GM23338 (cell line): Measurements from ENCODE around the gene MRPS5.

Experiments
- CTCF ChIP-seq, 2 experiments: fragments of 200-600 bp in 1 of 2; sonication (generic) in 1 of 2; conservative IDR thresholded peaks; 2 replicates each; pipeline versions ENCODE4 v1.5.1 to v1.6.1; 2016 to 2017; ENCODE audit warnings: antibody characterized with exemption in 2 of 2, low read depth in 2 of 2, mild to moderate bottlenecking in 2 of 2, moderate library complexity in 1 of 2
- ETS1 ChIP-seq: IDR thresholded peaks from 2 replicates; pipeline ENCODE4 v1.6.1; 2016; ENCODE audit warnings: antibody characterized with exemption
- EZH2 ChIP-seq: fragments of 200-600 bp; sonication (generic); IDR thresholded peaks from one replicate; pipeline ENCODE4 v1.8.0; 2017; ENCODE audit warnings: antibody characterized with exemption, mild to moderate bottlenecking, low read depth; ENCODE audit not compliant: unreplicated experiment
- EZH2phosphoT487 ChIP-seq: fragments of 200-600 bp; sonication (generic); IDR thresholded peaks from one replicate; pipeline ENCODE4 v1.8.1; 2018; ENCODE audit warnings: antibody characterized with exemption; ENCODE audit not compliant: unreplicated experiment
- JUNB ChIP-seq: IDR thresholded peaks from one replicate; pipeline ENCODE4 v1.6.1; 2016; ENCODE audit warnings: antibody characterized with exemption; ENCODE audit not compliant: unreplicated experiment
- POLR2AphosphoS5 ChIP-seq: IDR thresholded peaks from 2 replicates; pipeline ENCODE4 v1.6.1; 2016; ENCODE audit warnings: antibody characterized with exemption, low read depth
- REST ChIP-seq: IDR thresholded peaks from one replicate; pipeline ENCODE4 v1.6.1; 2018; ENCODE audit warnings: antibody characterized with exemption; ENCODE audit not compliant: unreplicated experiment
- ZNF114 ChIP-seq: fragments of 250-450 bp; sonication (Bioruptor Pico); IDR thresholded peaks from 2 replicates; pipeline ENCODE4 v1.5.0; 2020; ENCODE audit warnings: mild to moderate bottlenecking, moderate library complexity
- ZNF331 ChIP-seq: fragments of 250-450 bp; sonication (Bioruptor Pico); IDR thresholded peaks from 2 replicates; pipeline ENCODE4 v1.5.0; 2020; ENCODE audit warnings: low read depth, mild to moderate bottlenecking, moderate library complexity

- no peak for TF ChIP-seq JUNB
- no peak for TF ChIP-seq CTCF (conservative IDR thresholded peaks at IDR 0.05; ENCODE audit: low read depth in 2 of 2)
- TF ChIP-seq EZH2phosphoT487: no peak
- no peak for TF ChIP-seq ETS1
- no peak for TF ChIP-seq POLR2AphosphoS5
- no peak for TF ChIP-seq REST
- no peak for TF ChIP-seq ZNF114 (CRISPR knock-in tag)
- TF ChIP-seq EZH2: no peak
- no peak for TF ChIP-seq ZNF331 (CRISPR knock-in tag)
Measured at GRCh38 chr2:95138702-95139101, 17.1 kb upstream of the MRPS5 start.
